Measurements from ENCODE around the gene FNBP1.

Gene FNBP1

DNA sequence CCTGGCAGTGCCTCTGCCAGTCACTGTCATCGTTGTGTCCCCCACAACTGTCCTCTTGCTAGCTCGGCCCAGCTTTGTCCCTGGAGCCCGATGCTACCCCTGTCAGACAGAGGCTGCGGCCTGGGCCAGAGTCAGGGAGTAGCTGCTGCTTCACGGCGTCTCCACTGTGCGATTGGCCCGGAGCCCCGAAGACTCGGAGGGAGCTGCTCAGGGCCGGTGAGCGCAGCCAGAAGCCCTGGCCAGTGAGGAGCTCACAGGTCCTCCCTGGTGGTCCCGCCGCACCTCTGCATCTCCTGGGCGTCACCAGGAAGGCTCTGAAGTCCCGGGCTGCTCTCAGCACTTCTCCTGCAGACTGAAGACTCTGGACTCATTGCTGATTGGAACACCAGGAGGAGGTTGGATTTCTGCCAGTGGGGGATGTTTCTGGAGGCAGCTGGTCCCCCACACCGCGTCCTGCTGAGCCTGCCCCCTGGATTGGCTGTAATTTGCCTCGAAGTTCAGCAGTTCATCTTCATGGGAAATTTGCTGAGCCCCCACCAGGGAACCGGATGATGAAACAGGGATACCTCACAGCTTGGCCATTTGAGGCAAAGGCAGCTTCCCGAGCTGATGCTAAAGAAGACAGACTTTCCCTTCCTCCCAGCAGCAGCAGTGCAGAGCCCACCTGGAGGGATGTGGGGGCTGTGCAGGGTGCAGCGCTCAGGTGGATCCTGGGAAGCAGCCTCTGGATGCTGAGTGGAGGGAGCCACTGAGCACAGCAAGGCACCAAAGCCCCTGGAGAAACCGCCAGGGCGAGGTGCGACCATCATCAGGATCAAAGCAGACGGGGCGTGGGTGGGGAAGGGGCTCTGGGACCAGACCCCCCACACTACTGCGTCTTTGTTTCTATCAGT is 162.1 kb downstream of the FNBP1 start:
- TF ChIP-seq CTCF (IDR thresholded peaks at IDR 0.05; ENCODE audit: control insufficient read depth, extremely low read depth, insufficient read depth), result no peak
- no peak overlapping the region for H3K4me3 ChIP-seq (ENCODE audit: low read depth, low read length)
- no peak for DNase-seq (ENCODE audit: low read depth)

DNA sequence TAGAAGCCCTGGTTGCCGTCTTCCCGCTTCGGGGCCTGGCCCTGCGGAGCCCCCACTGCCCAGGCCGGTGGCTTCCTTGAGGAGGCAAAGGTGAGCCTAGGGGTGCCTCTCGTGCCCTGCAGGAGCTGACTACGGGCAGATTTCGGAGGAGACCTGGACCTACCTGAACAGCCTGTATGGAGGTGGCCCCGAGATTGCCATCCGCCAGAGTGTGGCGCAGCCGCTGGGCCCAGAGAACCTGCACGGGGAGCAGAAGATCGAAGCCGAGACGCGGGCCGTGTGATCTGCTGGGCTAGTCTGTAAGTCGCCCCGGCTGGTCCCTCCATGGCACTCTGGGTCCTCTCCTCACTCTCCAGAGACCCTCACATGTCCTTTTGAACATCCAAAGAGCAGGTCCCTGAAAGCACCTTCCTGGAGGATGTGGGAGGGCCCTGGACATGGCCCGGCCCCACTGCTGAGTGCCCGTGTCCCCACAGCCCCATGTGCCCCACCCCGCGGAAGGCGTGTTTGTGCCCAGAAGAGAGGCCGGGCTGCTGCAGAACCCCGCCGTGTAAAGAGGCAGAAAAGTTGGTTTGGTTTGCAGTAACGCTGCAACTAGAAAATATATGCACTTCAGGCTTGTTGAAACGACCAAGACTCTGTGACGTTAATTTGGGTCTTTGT is 162.9 kb downstream of the FNBP1 start:
- DNase-seq (ENCODE audit: low read depth), result no peak
- H3K4me3 ChIP-seq (ENCODE audit: low read depth, low read length), result no peak overlapping the region
- no peak for TF ChIP-seq CTCF (IDR thresholded peaks at IDR 0.05; ENCODE audit: control insufficient read depth, extremely low read depth, insufficient read depth)

- no peak for DNase-seq (ENCODE audit: low read depth)
- no peak overlapping the region for H3K4me3 ChIP-seq (ENCODE audit: low read depth, low read length)
- TF ChIP-seq CTCF (IDR thresholded peaks at IDR 0.05; ENCODE audit: control insufficient read depth, extremely low read depth, insufficient read depth), result no peak
Observed at GRCh38 chr9:129879103-129879699, 163.8 kb downstream of the FNBP1 start.

DNA sequence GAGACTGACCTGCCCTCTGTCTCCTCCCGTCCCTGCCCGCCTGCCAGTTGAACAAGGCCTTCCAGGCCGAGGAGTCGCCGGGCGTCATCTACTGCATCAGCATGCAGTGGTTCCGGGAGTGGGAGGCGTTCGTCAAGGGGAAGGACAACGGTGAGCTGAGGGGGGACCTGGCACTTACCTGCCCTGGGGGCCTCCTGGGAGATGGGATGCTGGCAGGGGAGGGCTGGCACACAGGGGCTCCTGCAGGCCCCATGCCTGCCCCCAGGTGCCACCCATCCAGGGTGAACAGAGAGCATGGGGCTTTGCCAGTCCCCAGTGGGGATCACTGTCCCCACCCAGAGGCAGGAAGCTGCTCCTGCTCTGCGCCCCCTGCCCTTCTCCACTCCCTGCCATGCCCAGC is 164.7 kb downstream of the FNBP1 start:
- H3K4me3 ChIP-seq (ENCODE audit: low read depth, low read length), result no peak overlapping the region
- no peak for TF ChIP-seq CTCF (IDR thresholded peaks at IDR 0.05; ENCODE audit: control insufficient read depth, extremely low read depth, insufficient read depth)
- DNase-seq (ENCODE audit: low read depth), result no peak

GRCh38 chr9:129876815-129877214 is 166.2 kb downstream of the FNBP1 start:
- DNase-seq (ENCODE audit: low read depth), result no peak
- H3K4me3 ChIP-seq (ENCODE audit: low read depth, low read length), result no peak overlapping the region
- no peak for TF ChIP-seq CTCF (IDR thresholded peaks at IDR 0.05; ENCODE audit: control insufficient read depth, extremely low read depth, insufficient read depth)

DNA sequence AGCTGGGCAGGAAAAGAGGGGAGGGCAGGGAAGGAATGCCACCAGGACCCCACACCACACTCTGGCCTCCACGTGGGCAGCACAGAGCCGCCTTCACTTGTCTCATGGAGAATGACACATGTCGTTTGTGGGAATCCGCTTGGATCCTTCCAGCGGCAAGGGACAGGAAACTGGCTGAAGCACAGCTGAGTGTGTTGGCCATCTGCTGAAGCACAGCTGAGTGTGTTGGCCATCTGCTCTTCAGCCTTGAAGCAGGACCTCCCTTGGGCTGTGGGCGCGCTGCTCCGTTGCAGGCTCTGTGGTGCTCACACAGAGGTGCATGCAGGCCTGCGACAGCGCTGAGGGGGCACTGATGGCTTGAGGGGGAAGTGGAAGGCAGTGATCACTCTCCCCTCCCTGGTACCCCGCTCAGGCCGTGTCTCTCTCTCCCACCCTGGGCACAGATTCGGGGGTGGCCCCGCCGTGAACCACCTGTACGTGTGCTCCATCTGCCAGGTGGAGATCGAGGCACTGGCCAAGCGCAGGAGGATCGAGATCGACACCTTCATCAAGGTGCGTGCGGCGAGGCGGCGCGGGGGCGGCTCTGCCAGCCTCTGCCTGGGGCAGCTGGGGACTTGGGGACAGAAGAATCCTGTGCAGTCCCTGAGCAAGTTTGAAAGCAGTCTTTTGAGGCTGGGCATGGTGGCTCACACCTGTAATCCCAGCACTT is 167.1 kb downstream of the FNBP1 start:
- no peak overlapping the region for H3K4me3 ChIP-seq (ENCODE audit: low read depth, low read length)
- no peak for TF ChIP-seq CTCF (IDR thresholded peaks at IDR 0.05; ENCODE audit: control insufficient read depth, extremely low read depth, insufficient read depth)
- no peak for DNase-seq (ENCODE audit: low read depth)

All from LNCaP clone FGC (cell line).